Thyroid gland (tissue), 4 donors: ENCODE results near the gene MRPL18. TPM values are rescaled to one million over a fixed set of nuclear protein-coding genes. Genes with fewer than 3 reads are reported as not detected.

ENCODE experiments used
- DNase-seq, 2 donors: peaks; one replicate each; pipeline ENCODE4 v3.0.0-alpha.2; 2019
- H3K27ac ChIP-seq, 3 donors: fragments of 200-600 bp; sonication (generic); 1 replicate in 2 of 3; 2 replicates in 1 of 3; pipeline ENCODE4 v1.5.1; 2016 to 2019; ENCODE audit warnings: mild to moderate bottlenecking in 1 of 3, moderate library complexity in 1 of 3
- H3K27me3 ChIP-seq: fragments of 200-600 bp; sonication (generic); one replicate; pipeline ENCODE4 v1.5.1; 2019
- H3K36me3 ChIP-seq, 2 donors: fragments of 200-600 bp; sonication (generic); one replicate each; pipeline ENCODE4 v1.5.1; 2016 to 2019
- H3K4me1 ChIP-seq, 2 donors: fragments of 200-600 bp; sonication (generic); one replicate each; pipeline ENCODE4 v1.5.1; 2017 to 2019
- H3K4me3 ChIP-seq, 3 donors: fragments of 200-600 bp; sonication (generic); replicated peaks in 1 of 3; 1 replicate in 2 of 3; 2 replicates in 1 of 3; pipeline ENCODE4 v1.5.1; 2016; ENCODE audit warnings: mild to moderate bottlenecking in 1 of 3
- H3K9me3 ChIP-seq: fragments of 200-600 bp; sonication (generic); one replicate; pipeline ENCODE4 v1.5.1; 2017
- CTCF ChIP-seq, 6 experiments: fragments of 200-600 bp in 3 of 6; fragments of 450-650 bp in 3 of 6; sonication (generic) in 3 of 6; IDR thresholded peaks; one replicate each; pipeline ENCODE4 v1.5.1; 2016 to 2019; ENCODE audit warnings: antibody characterized with exemption in 6 of 6, mild to moderate bottlenecking in 2 of 6, inconsistent platforms in 1 of 6, moderate library complexity in 1 of 6
- POLR2A ChIP-seq, 2 donors: fragments of 450-650 bp; IDR thresholded peaks; one replicate each; pipeline ENCODE4 v1.6.1; 2017; ENCODE audit warnings: antibody characterized with exemption in 2 of 2, mild to moderate bottlenecking in 2 of 2, moderate library complexity in 1 of 2
- WGBS, 2 donors: methylation state at CpG; one replicate each; pipeline ENCODE4 v1.1.5; 2017; 5-methylcytosine and 5-hydroxymethylcytosine counted together
- intact Hi-C: fragments of 100-400 bp; cut with DNase I; formaldehyde crosslinking; loops from one replicate; pipeline ENCODE4 v1.15.1; 2023
- total RNA-seq, 4 donors: library from RNA; depleted of rRNA; stranded (reverse); fragments of >200 nt; gene quantifications; one replicate each; pipeline ENCODE4 v1.2.3, GENCODE V29; 2016

Gene MRPL18
- total RNA-seq, 4 donors from 2014 or later, result 48.3 to 85.7 (median 54.2) TPM

- no peak overlapping the region for H3K4me3 ChIP-seq
- WGBS, 2 donors, result 87 to 91% methylated on average over 21 to 23 of the region's 23 CpGs
- no peak for TF ChIP-seq POLR2A (IDR thresholded peaks at IDR 0.05)
- TF ChIP-seq CTCF (IDR thresholded peaks at IDR 0.05), result no peak
- intact Hi-C loops, result no loop called here
- no peak overlapping the region for H3K27ac ChIP-seq
- no peaks in the 10 kb centered on the region for H3K9me3 ChIP-seq
- no peaks in the 10 kb centered on the region for H3K4me1 ChIP-seq
- no peak for DNase-seq
- H3K36me3 ChIP-seq, result no peaks in the 10 kb centered on the region
- no peaks in the 10 kb centered on the region for H3K27me3 ChIP-seq
Measured at GRCh38 chr6:159817951-159818739, 27.9 kb downstream of the MRPL18 start.

GRCh38 chr6:159819098-159819497 lies 28.8 kb downstream of the MRPL18 start:
- TF ChIP-seq POLR2A (IDR thresholded peaks at IDR 0.05), result no peak
- no peak for TF ChIP-seq CTCF (IDR thresholded peaks at IDR 0.05)
- H3K4me3 ChIP-seq, result no peak overlapping the region
- no peaks in the 10 kb centered on the region for H3K27me3 ChIP-seq
- DNase-seq, result no peak
- no peaks in the 10 kb centered on the region for H3K9me3 ChIP-seq
- H3K4me1 ChIP-seq, result no peaks in the 10 kb centered on the region
- no peaks in the 10 kb centered on the region for H3K36me3 ChIP-seq
- WGBS, 2 donors, result 90 to 97% methylated on average over 15 to 16 of the region's 16 CpGs
- H3K27ac ChIP-seq, result no peak overlapping the region
- intact Hi-C loops, result no loop called here

GRCh38 chr6:159819932-159820640 lies 29.8 kb downstream of the MRPL18 start:
- 61 to 77% methylated on average over 28 of the region's 28 CpGs for WGBS, 2 donors
- no peak for DNase-seq
- no peaks in the 10 kb centered on the region for H3K4me1 ChIP-seq

GRCh38 chr6:159821122-159821521 lies 30.9 kb downstream of the MRPL18 start:
- Histone ChIP-seq H3K4me1 (no peaks in the 10 kb centered on the region), H3K36me3 (no peaks in the 10 kb centered on the region), H3K4me3 (no peak overlapping the region), H3K27me3 (no peaks in the 10 kb centered on the region), H3K9me3 (no peaks in the 10 kb centered on the region), H3K27ac (no peak overlapping the region)
- no peak for DNase-seq
- WGBS, 2 donors, result 87 to 90% methylated on average over 9 to 11 of the region's 11 CpGs
- intact Hi-C loops, result no loop called here
- TF ChIP-seq POLR2A (IDR thresholded peaks at IDR 0.05) (no peak), CTCF (IDR thresholded peaks at IDR 0.05) (no peak)

More at GRCh38 chr6:159819932-159820640, 29.8 kb downstream of the MRPL18 start:
- Histone ChIP-seq H3K9me3 (no peaks in the 10 kb centered on the region), H3K27ac (no peak overlapping the region), H3K4me3 (no peak overlapping the region), H3K27me3 (no peaks in the 10 kb centered on the region), H3K36me3 (no peaks in the 10 kb centered on the region)
- intact Hi-C loops, result no loop called here
- TF ChIP-seq CTCF (IDR thresholded peaks at IDR 0.05), result no peak
- TF ChIP-seq POLR2A (IDR thresholded peaks at IDR 0.05), result no peak

GRCh38 chr6:159821726-159822125 lies 31.5 kb downstream of the MRPL18 start:
- no peak for TF ChIP-seq CTCF (IDR thresholded peaks at IDR 0.05)
- no peak for TF ChIP-seq POLR2A (IDR thresholded peaks at IDR 0.05)
- intact Hi-C loops, result no loop called here
- H3K9me3 ChIP-seq, result no peaks in the 10 kb centered on the region
- no peaks in the 10 kb centered on the region for H3K4me1 ChIP-seq
- H3K27ac ChIP-seq, result no peak overlapping the region
- WGBS, 2 donors, result 41 to 49% methylated on average over 9 to 10 of the region's 10 CpGs
- no peaks in the 10 kb centered on the region for H3K27me3 ChIP-seq
- no peaks in the 10 kb centered on the region for H3K36me3 ChIP-seq
- DNase-seq, result peak; percentile 58 to 64
- no peak overlapping the region for H3K4me3 ChIP-seq
